SKM-1 treated with dmso at 0.1 percent for 144 hours (cell line): ENCODE measurements around the gene CFD.
A peak's percentile ranks its signal among the peaks of the same experiment; 100 is the strongest.
"Not testable (repeated sequence)": the region's sequence is repeated elsewhere in the genome, so short reads cannot be mapped to it uniquely, and the experiment has no call there.

ENCODE experiments used
- DNase-seq: peaks from one replicate; lab custom pipeline; 2025; ENCODE audit not compliant: unreplicated experiment; lab: John Stamatoyannopoulos, UW

CFD gene

DNA sequence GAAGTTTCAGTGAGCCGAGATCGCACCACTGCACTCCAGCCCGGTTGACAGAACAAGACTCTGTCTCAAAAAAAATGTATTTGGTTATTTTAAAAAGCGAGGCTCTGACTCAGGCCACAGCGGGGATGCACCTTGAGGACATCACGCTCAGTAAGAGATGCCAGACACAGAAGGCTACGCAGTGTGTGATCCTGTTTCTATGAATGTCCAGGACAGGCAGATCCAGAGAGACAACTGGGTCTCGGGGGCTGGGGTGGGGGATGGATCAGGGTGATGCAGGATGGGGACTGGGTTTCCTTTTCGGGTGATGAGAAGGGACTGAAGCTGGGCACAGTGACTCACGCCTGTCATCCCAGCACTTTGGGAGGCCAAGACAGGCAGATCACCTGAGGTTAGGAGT is 28.1 kb downstream of the CFD start:
- no peak for DNase-seq

DNA sequence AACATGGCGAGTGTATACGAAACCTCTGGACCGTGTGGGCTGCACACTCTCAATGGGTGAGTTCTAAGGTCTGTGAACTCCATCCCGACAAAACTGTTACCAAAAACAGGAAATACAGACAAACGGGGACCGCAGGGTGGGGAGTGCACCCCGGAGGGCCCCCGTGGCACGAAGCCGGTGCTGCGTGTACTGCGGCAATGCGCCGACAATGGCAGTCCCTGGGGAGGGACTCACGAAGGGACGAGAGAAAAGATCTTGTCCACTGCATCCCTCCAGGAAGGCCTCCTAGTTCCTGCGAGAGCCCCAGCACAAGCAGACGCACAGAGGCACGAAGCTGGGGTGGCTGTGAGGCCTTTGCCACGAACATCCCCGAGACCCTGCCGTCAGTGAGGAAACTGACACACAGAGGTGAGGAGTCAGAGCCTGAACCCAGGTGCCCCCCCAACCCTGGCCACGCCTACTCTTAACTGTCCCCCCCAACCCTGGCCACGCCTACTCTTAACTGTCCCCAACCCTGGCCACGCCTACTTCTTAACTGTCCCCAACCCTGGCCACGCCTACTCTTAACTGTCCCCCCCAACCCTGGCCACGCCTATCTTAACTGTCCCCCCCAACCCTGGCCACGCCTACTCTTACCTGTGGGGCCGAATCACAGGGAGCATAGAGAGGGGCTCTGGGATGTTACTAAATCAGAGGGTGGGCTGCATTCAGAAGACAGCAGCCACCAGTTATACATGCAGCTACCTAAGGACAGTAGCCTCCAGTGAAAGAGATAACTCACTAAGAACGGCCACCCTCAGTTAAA is 29.3 kb downstream of the CFD start:
- DNase-seq = no peak

DNA sequence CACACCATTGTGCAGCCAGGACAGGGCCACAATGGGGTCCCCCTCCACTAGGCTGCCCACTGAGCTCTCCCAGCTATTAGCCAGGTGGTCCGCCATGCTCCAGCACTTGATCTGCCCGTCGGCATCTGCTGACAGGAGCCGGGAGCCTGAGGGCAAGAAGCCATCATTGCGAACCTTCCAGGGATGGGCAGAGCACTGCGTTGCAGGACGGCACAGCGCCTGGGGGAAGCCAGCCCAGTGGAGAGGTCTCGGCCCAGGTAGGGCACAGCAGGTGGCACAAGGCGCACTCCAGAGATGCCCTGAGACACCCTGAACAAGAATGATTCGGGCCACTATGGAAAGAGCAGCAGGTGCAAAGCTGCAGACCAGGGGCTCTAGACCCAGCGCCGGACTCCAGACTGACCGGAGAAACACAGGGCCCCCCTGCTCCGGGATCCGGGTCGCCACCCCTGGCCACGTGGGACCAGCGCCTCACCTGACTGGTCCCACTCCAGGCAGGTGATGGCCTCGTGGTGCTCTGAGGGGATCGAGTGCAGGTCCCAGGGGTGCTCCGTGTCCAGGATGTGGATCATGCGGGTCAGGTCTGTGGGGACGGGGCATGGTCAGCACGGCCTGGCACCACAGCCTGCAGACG is 30.3 kb downstream of the CFD start:
- DNase-seq = no peak

DNA sequence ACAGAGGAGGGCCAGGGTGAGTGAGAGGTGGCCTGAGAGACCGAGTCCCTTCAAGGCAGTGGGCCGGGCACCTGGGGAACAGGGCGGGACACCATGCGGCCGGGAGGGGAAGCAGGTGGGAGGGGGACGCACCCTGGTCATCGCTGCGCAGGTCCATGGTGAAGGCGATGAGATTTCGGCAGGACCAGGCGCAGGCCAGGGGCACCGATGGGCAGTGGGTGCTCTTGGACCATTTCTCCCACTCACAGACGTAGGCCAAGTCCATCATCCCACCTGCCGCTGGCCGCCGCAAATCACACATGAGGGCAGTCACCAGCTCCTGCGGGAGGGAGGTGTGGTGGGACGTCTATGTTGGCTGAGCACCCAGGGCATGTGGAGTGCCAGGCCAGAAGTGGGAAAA is 31.4 kb downstream of the CFD start:
- DNase-seq = no peak

DNA sequence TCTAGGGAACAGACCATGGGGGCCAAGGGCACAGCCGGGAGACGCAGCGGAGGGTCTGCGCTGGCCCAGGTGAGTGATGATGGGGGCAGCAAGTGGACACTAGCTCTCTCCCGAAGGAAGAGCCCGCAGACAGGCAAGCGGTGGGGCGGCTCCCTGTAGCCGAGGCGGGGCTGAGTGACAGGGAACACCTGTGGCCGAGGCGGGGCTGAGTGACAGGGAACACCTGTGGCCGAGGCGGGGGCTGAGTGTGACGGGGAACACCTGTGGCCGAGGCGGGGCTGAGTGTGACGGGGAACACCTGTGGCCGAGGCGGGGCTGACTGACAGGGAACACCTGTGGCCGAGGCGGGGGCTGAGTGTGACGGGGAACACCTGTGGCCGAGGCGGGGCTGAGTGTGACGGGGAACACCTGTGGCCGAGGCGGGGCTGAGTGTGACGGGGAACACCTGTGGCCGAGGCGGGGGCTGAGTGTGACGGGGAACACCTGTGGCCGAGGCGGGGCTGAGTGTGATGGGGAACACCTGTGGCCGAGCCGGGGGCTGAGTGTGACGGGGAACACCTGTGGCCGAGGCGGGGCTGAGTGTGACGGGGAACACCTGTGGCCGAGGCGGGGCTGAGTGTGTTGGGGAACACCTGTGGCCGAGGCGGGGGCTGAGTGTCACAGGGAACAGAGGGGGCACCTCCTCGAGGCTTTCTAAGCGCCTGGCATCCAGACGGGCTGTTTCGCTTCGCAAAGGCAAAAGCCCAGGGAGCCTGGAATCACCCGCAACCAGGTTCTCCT is 32.1 kb downstream of the CFD start:
- not testable (repeated sequence) for DNase-seq

DNA sequence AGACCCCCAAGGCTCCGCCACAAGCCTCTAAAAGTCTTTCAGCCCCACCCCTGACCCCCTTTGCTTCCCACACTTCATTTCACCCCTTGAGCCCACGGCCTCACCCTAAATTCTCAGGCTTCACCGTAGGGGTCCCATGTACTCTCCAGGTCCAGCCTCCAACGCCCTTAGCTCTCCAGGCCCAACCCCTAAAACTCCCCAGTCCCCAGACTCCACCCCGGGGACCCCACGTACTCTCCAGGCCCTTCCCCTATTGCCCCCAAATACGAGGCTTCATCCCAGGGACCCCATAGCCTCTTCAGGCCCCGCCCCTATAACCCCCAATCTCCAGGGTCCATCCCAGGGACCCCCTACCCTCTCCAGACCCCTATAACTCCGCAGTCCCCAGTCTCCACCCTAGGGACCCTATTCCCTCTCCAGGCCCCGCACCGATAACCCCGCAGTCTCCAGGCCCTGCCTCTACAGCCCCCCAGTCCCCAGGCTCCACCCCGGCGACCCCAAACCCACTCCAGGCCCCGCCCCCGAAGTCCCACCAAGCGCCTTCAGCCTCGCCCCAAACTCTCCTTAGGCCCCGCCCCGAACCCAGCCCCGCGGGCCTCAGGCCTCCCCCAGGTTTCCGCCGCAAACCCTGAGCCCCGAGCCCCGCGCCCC is 32.9 kb downstream of the CFD start:
- no peak for DNase-seq

DNA sequence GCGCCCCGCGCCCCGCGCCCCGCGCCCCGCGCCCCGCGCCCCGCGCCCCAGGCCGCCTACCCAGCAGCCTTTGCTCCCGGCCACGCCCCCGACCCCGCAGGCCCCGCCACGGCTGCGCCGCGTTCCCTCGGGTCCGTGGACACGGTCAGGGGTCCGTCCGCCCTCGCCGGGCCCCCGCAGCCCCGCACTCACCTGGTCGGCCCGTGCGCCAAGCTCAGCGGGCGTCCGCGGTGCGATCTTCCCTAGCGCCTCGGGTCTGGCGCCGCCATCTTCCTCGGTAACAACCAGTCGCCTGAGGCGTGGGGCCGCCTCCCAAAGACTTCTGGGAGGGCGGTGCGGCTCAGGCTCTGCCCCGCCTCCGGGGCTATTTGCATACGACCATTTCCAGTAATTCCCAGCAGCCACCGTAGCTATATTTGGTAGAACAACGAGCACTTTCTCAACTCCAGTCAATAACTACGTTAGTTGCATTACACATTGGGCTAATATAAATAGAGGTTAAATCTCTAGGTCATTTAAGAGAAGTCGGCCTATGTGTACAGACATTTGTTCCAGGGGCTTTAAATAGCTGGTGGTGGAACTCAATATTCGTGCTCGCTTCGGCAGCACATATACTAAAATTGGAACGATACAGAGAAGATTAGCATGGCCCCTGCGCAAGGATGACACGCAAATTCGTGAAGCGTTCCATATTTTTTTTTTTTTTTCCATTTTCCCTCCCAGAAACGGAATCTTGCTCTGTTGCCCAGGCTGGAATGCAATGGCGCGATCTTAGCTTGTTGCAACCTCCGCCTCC is 33.6 kb downstream of the CFD start, which contains the start of the genes MED16 and RNU6-9:
TSS of gene MED16 (minus strand) at position 294 of the 796 bp plus-strand sequence. CDS start 2,056 bp downstream, outside the sequence.
TSS of gene RNU6-9 (plus strand) at position 591 of the 796 bp plus-strand sequence.
- DNase-seq = peak; percentile 90

DNA sequence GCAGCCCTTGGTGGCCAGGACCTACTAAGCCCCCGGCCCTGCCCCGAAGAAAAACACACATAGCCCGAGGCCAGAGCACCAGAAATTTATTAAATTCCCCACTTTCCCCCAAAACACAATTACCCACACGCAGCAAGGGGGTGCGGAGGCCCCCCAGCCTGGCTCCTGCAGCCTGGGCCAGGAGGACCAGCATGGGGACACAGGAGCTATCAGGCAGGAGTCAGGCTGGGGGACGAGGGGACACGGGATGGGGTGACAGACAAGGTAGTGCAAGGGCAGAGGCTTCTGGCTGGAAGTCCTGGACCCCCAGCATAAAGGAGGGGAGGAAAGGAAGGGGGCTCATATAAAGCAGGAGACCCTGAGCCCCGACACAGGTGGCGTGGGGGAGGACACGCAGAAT is 37.0 kb downstream of the CFD start:
- no peak for DNase-seq

DNA sequence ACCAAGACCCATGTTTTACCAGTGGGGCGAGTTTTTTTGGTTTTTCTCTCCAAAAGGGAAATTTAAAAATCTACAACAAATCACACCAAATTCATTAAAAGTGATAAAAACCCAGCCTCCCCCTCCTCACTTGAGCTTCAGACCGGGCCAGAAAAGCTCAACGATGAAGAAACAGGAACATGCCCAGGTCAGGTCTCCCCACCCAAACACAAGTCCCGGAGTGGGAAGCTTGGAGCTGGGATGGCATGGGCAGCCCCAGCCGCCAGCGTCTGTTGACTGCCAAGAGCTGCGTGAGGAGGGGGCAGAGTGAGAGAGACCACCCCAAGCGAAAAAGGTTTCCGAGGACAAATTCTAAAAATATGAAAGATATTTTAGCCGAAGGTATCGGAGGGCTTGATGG is 37.5 kb downstream of the CFD start:
- no peak for DNase-seq

DNA sequence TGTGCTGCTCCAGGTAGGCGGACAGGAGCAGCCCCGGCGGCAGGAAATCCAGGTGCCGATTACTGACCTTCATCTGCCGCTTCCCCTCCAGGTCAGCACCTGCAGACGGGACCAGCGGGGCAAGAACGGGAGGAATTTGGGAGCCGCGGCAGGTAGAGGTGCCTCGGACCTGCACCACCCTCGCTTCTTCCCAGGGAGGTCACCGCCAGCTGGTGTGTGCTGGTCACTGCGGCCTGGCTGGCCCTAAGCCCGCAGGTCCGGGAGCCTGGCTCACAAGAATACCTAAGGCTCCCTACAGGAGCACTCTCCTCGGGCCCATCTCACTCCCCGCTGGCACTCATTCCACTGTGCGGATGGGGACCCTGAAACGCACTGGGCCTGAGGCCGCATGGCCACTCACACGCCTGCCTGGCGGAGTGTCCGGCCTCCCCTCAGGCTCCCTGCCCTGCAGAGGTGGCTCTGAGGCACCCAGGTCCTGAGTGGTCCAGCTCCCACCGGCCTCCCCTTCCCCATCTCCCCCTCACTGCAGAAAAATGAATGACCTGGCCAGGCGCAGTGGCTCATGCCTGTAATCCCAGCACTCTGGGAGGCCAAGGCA is 38.1 kb downstream of the CFD start:
- no peak for DNase-seq

DNA sequence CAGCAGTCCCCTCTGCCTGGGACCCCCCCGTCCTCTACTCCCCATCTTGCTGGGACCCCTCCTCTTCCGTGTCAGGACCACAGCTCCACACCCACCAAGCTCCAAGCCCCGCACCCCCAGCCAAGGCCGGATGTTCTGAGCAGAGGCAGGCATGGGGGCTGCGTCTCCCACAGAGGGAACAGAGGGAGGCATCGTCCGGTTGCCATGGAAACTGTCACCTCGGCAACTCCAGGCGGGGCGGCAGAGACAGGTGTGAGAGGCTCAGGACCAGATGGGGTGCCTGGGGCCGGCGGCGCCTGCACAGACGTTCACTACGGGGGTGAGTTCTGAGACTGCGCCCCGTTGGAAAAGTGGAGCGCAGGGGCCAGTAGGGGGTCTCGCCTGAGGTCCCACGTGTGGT is 39.2 kb downstream of the CFD start:
- DNase-seq = no peak

DNA sequence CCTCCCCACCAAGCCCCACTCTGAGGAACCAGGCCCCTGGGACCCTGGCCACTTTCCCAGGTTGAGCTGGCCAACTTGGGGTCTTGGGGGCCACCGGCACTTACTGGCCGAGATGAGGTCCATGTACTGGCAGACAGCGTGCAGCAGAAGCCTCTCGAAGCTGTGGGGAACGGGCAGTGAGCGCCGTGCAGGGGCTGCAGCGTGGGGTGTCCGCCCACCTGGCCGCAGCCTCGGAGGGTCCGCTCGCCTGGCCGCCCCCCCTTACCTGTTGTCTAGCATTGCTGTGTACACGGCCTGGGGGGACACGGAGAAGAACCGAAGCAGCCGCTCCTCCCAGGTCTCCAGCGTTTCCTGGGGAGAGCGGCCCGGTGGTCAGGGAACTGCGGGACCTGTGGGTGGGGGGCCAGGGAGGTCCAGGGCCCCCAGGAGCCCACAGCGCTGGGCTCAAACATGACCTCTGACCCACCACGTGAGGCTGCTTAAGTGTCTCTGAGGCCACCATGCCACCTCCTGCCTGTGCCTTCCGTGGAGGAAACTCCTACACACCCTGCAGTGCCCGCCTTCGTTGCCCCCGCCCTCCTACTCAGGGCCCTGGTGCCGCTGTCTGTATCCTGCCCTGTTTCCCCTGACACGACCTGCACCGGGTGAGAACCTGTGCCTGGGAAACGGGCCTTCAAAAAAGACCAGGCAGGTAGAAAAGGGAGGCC is 40.0 kb downstream of the CFD start:
- no peak for DNase-seq

DNA sequence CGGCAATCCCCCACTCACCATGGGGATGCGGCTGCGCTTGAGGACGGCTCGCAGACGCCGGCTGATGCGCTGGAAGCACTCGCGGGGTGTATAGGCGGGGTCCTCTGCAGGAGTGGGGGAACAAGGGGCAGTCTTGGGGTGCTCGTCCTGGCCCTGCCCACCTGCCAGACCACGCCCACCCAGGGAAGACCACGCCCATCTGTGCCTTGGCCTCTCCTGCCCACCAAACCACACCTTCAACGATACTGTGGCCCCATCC is 40.5 kb downstream of the CFD start:
- no peak for DNase-seq

DNA sequence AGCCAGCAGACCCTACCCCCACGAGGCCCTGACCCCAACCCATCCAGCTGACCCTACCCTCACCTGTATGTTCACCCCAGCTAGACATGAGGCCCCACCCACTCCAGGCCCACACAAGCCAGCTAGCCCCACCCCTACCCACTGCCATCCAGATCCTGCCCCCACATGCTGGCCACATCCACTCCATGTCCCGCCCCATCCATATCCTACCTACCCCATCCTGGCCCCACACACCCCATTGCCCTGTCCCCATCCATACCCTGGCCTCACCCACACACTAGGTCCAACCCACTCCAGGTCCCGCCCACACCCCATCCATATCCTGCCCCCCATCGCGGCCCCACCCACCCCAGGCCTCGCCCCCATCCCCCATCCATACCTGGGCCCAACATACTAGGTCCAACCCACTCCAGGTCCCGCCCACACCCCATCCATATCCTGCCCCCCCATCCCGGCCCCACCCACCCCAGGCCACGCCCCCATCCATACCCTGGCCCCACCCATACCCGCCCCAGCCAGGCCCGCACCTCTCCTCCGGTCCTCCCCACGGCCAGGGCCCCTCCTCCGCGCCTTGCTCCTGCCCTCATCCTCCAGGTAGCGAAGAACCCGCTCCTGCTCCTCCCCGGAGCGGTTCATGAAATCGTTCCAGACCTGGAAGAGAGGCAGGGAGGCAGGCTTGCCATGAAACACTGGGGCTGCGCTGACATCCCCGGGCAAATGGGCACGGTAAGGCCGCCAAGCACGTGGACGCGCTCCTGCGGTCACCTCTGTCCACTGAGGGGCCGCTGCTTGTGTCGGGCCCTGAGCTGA is 41.0 kb downstream of the CFD start:
- DNase-seq = no peak

DNA sequence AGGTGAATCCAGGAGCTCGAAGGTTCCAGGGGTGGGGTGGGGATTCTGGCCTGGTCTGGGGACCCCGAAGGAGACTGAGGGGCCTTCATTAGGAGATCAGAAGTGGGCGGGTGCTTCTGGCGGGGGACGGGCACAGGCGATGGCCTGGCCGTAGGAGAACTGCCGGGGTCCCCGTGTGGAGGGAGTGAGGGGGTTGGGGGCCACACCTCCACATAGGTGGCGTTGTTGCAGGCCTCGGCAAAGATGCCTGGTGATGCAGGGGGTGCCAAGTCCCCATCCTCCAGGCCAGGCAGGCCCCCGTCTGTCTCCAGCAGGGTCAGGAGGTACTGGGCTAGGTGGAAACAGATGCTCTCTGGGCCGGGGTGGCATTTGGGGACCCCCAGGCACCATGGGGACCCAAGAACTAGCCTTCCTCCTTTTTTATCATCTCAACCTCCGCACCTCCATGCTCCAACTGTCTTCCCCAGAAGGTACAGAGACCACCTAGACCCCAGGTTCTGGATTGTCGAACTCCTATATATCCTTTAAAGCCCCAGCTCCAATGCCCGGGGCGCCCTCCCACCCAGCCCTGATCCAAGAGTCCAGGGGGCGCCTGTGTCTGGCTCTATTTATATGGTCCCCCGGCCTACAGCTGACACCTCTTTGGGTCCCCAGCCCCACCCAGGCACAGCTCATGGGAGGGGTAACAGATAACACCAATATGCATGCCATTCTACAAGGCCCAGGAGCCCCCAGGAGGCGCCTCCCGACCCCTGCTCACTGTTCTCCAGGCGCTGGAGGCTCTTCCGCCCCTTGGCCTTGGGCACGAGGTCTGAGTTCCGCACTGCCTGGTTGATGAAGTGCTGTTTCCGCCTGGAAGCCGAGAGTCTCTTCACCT is 42.0 kb downstream of the CFD start:
- DNase-seq = no peak

DNA sequence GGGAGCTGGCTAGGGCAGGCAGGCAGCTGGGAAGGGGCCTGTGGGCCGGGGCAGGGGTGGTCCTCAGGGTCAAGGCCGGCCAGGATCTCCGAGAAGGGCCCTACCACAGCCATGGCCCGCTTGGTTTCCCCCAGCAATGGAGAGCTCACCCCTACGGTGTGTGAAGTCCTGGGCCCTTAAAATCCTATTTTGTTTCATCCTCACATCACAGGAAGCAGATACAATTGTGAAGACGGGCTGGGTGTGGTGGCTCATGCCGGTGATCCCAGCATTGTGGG is 42.6 kb downstream of the CFD start:
- DNase-seq = no peak

DNA sequence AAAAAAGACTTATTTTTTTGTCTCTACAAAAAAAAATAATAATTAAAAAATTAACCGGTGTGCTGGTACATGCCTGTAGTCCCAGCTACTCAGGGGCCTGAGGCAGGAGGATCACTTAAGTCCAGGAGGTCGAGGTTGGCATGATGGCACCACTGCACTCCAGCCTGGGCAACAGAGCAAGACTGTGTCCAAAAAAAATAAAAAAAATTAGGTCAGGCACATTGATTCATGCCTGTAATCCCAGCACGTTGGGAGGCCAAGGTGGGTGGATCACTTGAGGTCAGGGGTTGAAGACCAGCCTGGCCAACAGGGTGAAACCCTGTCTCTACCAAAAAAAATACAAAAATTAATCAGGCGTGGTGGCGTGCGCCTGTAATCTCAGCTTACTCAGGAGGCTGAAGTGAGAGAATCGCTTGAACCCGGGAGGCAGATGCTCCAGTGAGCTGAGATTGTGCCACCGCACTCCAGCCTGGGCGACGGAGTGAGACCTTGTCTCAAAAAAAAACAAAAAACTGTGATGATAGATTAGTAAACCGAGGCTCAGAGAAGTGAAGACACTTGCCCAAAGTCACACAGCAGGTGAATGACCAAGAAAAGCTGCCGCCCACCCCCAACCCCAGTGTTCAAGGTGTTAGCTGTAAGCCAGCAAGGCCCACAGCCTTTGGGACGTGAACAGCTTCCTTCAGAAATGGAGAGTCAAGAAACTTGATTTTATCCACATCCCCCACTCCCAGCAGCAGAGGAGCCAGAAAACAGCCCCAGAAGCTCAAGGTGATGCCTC is 43.2 kb downstream of the CFD start:
- DNase-seq = no peak
